MM.1S (cell line): ENCODE data around the gene JHY.

Experiments used
- EZH2 ChIP-seq: fragments of 300-600 bp; sonication (generic); optimal IDR thresholded peaks from 2 replicates; pipeline ENCODE3; 2017; ENCODE audit warnings: low read depth, mild to moderate bottlenecking, antibody characterized with exemption, low read length, mixed read lengths
- EZH2phosphoT487 ChIP-seq: fragments of 300-600 bp; sonication (generic); IDR thresholded peaks from 2 replicates; pipeline ENCODE4 v1.6.1; 2018; ENCODE audit warnings: antibody characterized with exemption, low read length
- TF ChIP-seq, protein P1 (sequence below): fragments of 300-600 bp; sonication (generic); IDR thresholded peaks from 2 replicates; pipeline ENCODE4 v1.5.1; 2016; ENCODE audit warnings: antibody characterized with exemption, low read length, mixed read lengths

DNA sequence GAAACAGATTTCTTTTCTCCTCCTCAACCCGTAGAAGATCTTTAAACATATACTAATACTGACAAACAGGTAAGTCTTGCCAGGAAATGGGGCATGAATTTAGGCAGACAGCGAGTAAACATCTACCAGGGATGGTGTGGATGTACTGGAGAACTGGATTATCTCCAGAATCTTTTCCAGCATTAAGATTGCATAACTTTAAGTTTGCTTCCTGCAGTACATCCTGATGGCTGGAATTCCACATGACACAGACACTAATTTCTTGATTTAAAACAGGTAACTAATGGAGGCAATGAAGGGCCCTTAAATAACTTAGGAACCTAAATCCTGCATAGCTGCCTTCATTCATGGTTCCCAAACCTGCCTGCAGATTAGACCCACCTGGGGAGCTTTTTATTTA, 40.7 kb downstream of the JHY start:
- TF ChIP-seq, protein P1, sequence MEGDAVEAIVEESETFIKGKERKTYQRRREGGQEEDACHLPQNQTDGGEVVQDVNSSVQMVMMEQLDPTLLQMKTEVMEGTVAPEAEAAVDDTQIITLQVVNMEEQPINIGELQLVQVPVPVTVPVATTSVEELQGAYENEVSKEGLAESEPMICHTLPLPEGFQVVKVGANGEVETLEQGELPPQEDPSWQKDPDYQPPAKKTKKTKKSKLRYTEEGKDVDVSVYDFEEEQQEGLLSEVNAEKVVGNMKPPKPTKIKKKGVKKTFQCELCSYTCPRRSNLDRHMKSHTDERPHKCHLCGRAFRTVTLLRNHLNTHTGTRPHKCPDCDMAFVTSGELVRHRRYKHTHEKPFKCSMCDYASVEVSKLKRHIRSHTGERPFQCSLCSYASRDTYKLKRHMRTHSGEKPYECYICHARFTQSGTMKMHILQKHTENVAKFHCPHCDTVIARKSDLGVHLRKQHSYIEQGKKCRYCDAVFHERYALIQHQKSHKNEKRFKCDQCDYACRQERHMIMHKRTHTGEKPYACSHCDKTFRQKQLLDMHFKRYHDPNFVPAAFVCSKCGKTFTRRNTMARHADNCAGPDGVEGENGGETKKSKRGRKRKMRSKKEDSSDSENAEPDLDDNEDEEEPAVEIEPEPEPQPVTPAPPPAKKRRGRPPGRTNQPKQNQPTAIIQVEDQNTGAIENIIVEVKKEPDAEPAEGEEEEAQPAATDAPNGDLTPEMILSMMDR: no peak
- TF ChIP-seq EZH2 (no peak), EZH2phosphoT487 (no peak)
